Measurements from ENCODE around the gene GMPPA. TPM values are rescaled to one million over a fixed set of nuclear protein-coding genes. Genes with fewer than 3 reads are reported as not detected.

Gene GMPPA
- total and polyA plus RNA-seq, 2 donors (not counting 1 experiment from before 2014, with no cell fraction given) = 38.3 to 59.7 TPM

- TF ChIP-seq CTCF (conservative IDR thresholded peaks at IDR 0.05 in 1 of 2, IDR thresholded peaks at IDR 0.05 in 1 of 2; ENCODE audit: low read depth in 1 of 2, low read length in 2 of 2) = no peak
- TF ChIP-seq EZH2 (IDR thresholded peaks at IDR 0.05; ENCODE audit: low read length, missing control alignments) = no peak
- H3K27me3 ChIP-seq (ENCODE audit: control insufficient read depth, insufficient read depth, low read length) = no peaks in the 10 kb centered on the region
- no peak overlapping the region for H3K4me2 ChIP-seq (ENCODE audit: extremely low read depth, insufficient read depth, low read length)
- peak; percentile 90 to 99 for DNase-seq (ENCODE audit: low read depth in 2 of 2)
- no peaks in the 10 kb centered on the region for H4K20me1 ChIP-seq (ENCODE audit: control insufficient read depth, extremely low read depth, insufficient read depth, low read length)
- H3K79me2 ChIP-seq (ENCODE audit: control insufficient read depth, insufficient read depth, low read length) = no peaks in the 10 kb centered on the region
- peaks cover 21% of the 10 kb centered on the region for H3K4me1 ChIP-seq (ENCODE audit: control insufficient read depth, extremely low read depth, insufficient read depth, low read length)
- H3K9ac ChIP-seq (ENCODE audit: insufficient read depth, low read length) = no peak overlapping the region
- no peak overlapping the region for H3K4me3 ChIP-seq (replicated peaks in 1 of 4; ENCODE audit: control extremely low read depth in 1 of 4, insufficient read depth in 1 of 4, low read depth in 3 of 4, low read length in 4 of 4)
- peak overlapping the region; percentile 60 for H3K27ac ChIP-seq (ENCODE audit: insufficient read depth, low read length)
- no peaks in the 10 kb centered on the region for H3K9me3 ChIP-seq (ENCODE audit: control insufficient read depth, insufficient read depth, low read depth, low read length)
- H2AFZ ChIP-seq (ENCODE audit: low read length) = no peak overlapping the region
- H3K36me3 ChIP-seq (ENCODE audit: control insufficient read depth, insufficient read depth, low read length) = no peaks in the 10 kb centered on the region
Observed at GRCh38 chr2:219452361-219453317, 46.1 kb upstream of the GMPPA start.

DNA sequence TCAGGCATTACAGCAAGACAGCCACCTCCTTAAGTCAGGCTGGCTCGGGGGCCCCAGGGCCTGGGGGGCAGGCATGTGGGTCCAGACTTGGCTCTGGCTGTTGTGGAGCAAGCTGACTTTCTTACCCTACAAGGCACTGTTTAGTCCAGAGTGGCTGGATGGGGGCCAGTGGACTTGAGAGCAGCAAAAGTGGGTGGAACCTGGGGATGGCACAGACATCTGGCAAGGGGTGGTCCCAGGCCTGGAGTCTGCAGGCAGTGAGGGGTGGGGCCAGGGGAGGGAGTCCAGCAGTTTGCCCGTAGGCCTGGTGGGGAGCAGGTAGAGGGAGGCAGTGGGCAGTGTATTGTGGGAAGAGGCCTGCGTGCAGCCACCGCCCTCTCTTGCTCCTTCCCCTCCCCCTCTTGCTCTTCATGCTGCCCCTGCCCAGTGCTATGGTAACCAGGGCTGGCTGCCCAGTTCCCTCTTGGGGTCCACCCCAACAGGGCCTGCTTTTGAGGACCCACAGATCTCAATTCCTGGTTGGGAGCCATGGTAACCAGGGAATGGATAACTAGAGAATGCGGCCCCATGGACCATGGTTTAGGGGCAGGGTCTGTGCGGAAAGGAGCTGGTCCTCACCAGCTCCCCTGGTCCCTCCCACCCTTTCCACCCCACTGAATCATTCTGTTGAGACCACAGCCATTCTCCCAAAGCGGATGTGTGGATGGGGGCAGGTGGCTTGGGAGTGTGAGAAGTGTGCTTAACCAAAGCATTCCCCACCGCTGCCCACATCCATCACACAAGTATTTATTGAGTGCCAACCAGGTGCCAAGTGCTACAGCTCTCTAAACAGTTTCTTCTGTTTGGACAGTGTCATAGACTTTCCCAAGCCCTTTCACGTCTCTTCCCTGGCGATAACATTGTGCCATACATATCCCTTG is 44.8 kb upstream of the GMPPA start:
- Histone ChIP-seq H3K27me3 (ENCODE audit: control insufficient read depth, insufficient read depth, low read length) (no peaks in the 10 kb centered on the region), H3K36me3 (ENCODE audit: control insufficient read depth, insufficient read depth, low read length) (no peaks in the 10 kb centered on the region), H3K9ac (ENCODE audit: insufficient read depth, low read length) (no peak overlapping the region), H3K79me2 (ENCODE audit: control insufficient read depth, insufficient read depth, low read length) (no peaks in the 10 kb centered on the region), H3K27ac (ENCODE audit: insufficient read depth, low read length) (peak overlapping the region; percentile 60), H3K9me3 (ENCODE audit: control insufficient read depth, insufficient read depth, low read depth, low read length) (no peaks in the 10 kb centered on the region), H3K4me2 (ENCODE audit: extremely low read depth, insufficient read depth, low read length) (peak overlapping the region; percentile 20), H3K4me1 (ENCODE audit: control insufficient read depth, extremely low read depth, insufficient read depth, low read length) (peaks cover 21% of the 10 kb centered on the region), H3K4me3 (replicated peaks in 1 of 4; ENCODE audit: control extremely low read depth in 1 of 4, insufficient read depth in 1 of 4, low read depth in 3 of 4, low read length in 4 of 4) (no peak overlapping the region), H4K20me1 (ENCODE audit: control insufficient read depth, extremely low read depth, insufficient read depth, low read length) (no peaks in the 10 kb centered on the region), H2AFZ (ENCODE audit: low read length) (no peak overlapping the region)
- no peak for TF ChIP-seq CTCF (conservative IDR thresholded peaks at IDR 0.05 in 1 of 2, IDR thresholded peaks at IDR 0.05 in 1 of 2; ENCODE audit: low read depth in 1 of 2, low read length in 2 of 2)
- TF ChIP-seq EZH2 (IDR thresholded peaks at IDR 0.05; ENCODE audit: low read length, missing control alignments) = no peak
- DNase-seq (ENCODE audit: low read depth in 2 of 2) = peak; percentile 94 to 98

GRCh38 chr2:219455581-219455980 is 43.1 kb upstream of the GMPPA start:
- TF ChIP-seq CTCF (conservative IDR thresholded peaks at IDR 0.05 in 1 of 2, IDR thresholded peaks at IDR 0.05 in 1 of 2; ENCODE audit: low read depth in 1 of 2, low read length in 2 of 2) (no peak), EZH2 (IDR thresholded peaks at IDR 0.05; ENCODE audit: low read length, missing control alignments) (no peak)
- Histone ChIP-seq H3K27ac (ENCODE audit: insufficient read depth, low read length) (no peak overlapping the region), H3K4me2 (ENCODE audit: extremely low read depth, insufficient read depth, low read length) (no peak overlapping the region), H3K4me3 (replicated peaks in 1 of 4; ENCODE audit: control extremely low read depth in 1 of 4, insufficient read depth in 1 of 4, low read depth in 3 of 4, low read length in 4 of 4) (no peak overlapping the region), H3K9ac (ENCODE audit: insufficient read depth, low read length) (no peak overlapping the region), H3K9me3 (ENCODE audit: control insufficient read depth, insufficient read depth, low read depth, low read length) (no peaks in the 10 kb centered on the region), H3K36me3 (ENCODE audit: control insufficient read depth, insufficient read depth, low read length) (no peaks in the 10 kb centered on the region), H4K20me1 (ENCODE audit: control insufficient read depth, extremely low read depth, insufficient read depth, low read length) (no peaks in the 10 kb centered on the region), H3K4me1 (ENCODE audit: control insufficient read depth, extremely low read depth, insufficient read depth, low read length) (peaks cover 31% of the 10 kb centered on the region), H3K79me2 (ENCODE audit: control insufficient read depth, insufficient read depth, low read length) (no peaks in the 10 kb centered on the region), H3K27me3 (ENCODE audit: control insufficient read depth, insufficient read depth, low read length) (no peaks in the 10 kb centered on the region), H2AFZ (ENCODE audit: low read length) (no peak overlapping the region)
- no peak for DNase-seq (ENCODE audit: low read depth in 2 of 2)

Data from fibroblast of lung (primary cell).